T-cell (primary cell): ENCODE results near the gene PCK2. TPM values are rescaled to one million over a fixed set of nuclear protein-coding genes. Genes with fewer than 3 reads are reported as not detected.

ENCODE experiments used
- ATAC-seq, 4 experiments: fragments of 200-7000 bp in 3 of 4; fragments of 150-1000 bp in 1 of 4; cut with Tn5 transposase; replicated peaks in 1 of 4; 1 replicate in 3 of 4; 2 replicates in 1 of 4; pipeline ENCODE4 v1.10.0; 2021; ENCODE audit warnings: moderate library complexity in 3 of 4, mild to moderate bottlenecking in 2 of 4, moderate number of reproducible peaks in 1 of 4
- CTCF ChIA-PET, 2 donors: fragments of 300-600 bp; sonication (Branson Sonifier 250); formaldehyde crosslinking; loops; one replicate each; lab custom pipeline; 2022; ENCODE audit warnings: antibody characterized with exemption in 2 of 2; lab: Charles Lee
- POLR2A ChIA-PET, 2 donors: fragments of 300-600 bp; sonication (Branson Sonifier 250); formaldehyde crosslinking; loops; one replicate each; lab custom pipeline; 2022; ENCODE audit warnings: antibody characterized with exemption in 2 of 2; lab: Charles Lee
- DNase-seq, 35 experiments: peaks; one replicate each; pipeline versions ENCODE4 v3.0.0 to v3.0.0-alpha.2; 2013 to 2023
- H3K27ac ChIP-seq: one replicate; pipeline ENCODE4 v1.5.1; 2013; ENCODE audit warnings: low read length
- H3K27me3 ChIP-seq, 2 experiments: replicated peaks in 1 of 2; 1 replicate in 1 of 2; 2 replicates in 1 of 2; pipeline versions ENCODE4 v1.6.1 to v1.7.0; 2013; ENCODE audit warnings: low read length in 1 of 2, mixed read lengths in 1 of 2; ENCODE audit not compliant: control insufficient read depth in 2 of 2, insufficient read depth in 2 of 2; ENCODE audit errors: extremely low read depth in 1 of 2
- H3K36me3 ChIP-seq, 2 donors: 1 replicate in 1 of 2; 2 replicates in 1 of 2; pipeline versions ENCODE4 v1.6.1 to v1.7.0; 2013; ENCODE audit warnings: low read length in 1 of 2; ENCODE audit not compliant: control insufficient read depth in 2 of 2, insufficient read depth in 1 of 2; ENCODE audit errors: extremely low read depth in 1 of 2
- H3K4me1 ChIP-seq, 2 experiments: 1 replicate in 1 of 2; 2 replicates in 1 of 2; pipeline versions ENCODE4 v1.6.1 to v1.7.0; 2013; ENCODE audit warnings: low read length in 2 of 2, mixed read lengths in 1 of 2; ENCODE audit not compliant: insufficient read depth in 2 of 2, control insufficient read depth in 1 of 2; ENCODE audit errors: extremely low read depth in 1 of 2
- H3K4me3 ChIP-seq, 2 donors: 1 replicate in 1 of 2; 2 replicates in 1 of 2; pipeline versions ENCODE4 v1.5.1 to v1.7.0; 2013; ENCODE audit warnings: mild to moderate bottlenecking in 2 of 2, low read length in 1 of 2, moderate library complexity in 1 of 2; ENCODE audit not compliant: control insufficient read depth in 1 of 2; ENCODE audit errors: extremely low read depth in 1 of 2
- H3K9me3 ChIP-seq: 2 replicates; pipeline ENCODE4 v1.7.0; 2013
- H3K27ac Mint-ChIP-seq, 2 donors: one replicate each; pipeline ENCODE4 v1.8.0; 2020 to 2021; ENCODE audit warnings: mild to moderate bottlenecking in 2 of 2, mixed read lengths in 2 of 2
- H3K27me3 Mint-ChIP-seq, 2 donors: one replicate each; pipeline ENCODE4 v1.8.0; 2021 to 2022; ENCODE audit warnings: mixed read lengths in 2 of 2
- H3K36me3 Mint-ChIP-seq: one replicate; pipeline ENCODE4 v1.8.0; 2021; ENCODE audit warnings: mixed read lengths
- H3K4me1 Mint-ChIP-seq, 3 donors: one replicate each; pipeline ENCODE4 v1.8.0; 2020 to 2022; ENCODE audit warnings: mixed read lengths in 3 of 3, mild to moderate bottlenecking in 1 of 3
- H3K4me3 Mint-ChIP-seq, 3 donors: one replicate each; pipeline ENCODE4 v1.8.0; 2020 to 2022; ENCODE audit warnings: mild to moderate bottlenecking in 3 of 3, mixed read lengths in 3 of 3, moderate library complexity in 3 of 3
- H3K9me3 Mint-ChIP-seq, 3 donors: one replicate each; pipeline ENCODE4 v1.8.0; 2020 to 2022; ENCODE audit warnings: mixed read lengths in 3 of 3
- WGBS: methylation state at CpG from one replicate; pipeline ENCODE4 v1.1.5; 2013; ENCODE audit warnings: missing lambda C conversion rate; ENCODE audit not compliant: insufficient coverage; 5-methylcytosine and 5-hydroxymethylcytosine counted together
- total RNA-seq, 35 experiments: library from RNA in 6 of 35; stranded (reverse) in 6 of 35; fragments of 120-200 nt in 1 of 35; gene quantifications; one replicate each; pipeline versions ENCODE4 v1.2.1 to v1.2.4 and lab custom pipeline; 2013 to 2026

Gene PCK2
- total RNA-seq, 5 donors from 2014 or later (not counting 1 experiment from before 2014, with no cell fraction given) = 11.8 to 35.5 (median 29.4) TPM

DNA sequence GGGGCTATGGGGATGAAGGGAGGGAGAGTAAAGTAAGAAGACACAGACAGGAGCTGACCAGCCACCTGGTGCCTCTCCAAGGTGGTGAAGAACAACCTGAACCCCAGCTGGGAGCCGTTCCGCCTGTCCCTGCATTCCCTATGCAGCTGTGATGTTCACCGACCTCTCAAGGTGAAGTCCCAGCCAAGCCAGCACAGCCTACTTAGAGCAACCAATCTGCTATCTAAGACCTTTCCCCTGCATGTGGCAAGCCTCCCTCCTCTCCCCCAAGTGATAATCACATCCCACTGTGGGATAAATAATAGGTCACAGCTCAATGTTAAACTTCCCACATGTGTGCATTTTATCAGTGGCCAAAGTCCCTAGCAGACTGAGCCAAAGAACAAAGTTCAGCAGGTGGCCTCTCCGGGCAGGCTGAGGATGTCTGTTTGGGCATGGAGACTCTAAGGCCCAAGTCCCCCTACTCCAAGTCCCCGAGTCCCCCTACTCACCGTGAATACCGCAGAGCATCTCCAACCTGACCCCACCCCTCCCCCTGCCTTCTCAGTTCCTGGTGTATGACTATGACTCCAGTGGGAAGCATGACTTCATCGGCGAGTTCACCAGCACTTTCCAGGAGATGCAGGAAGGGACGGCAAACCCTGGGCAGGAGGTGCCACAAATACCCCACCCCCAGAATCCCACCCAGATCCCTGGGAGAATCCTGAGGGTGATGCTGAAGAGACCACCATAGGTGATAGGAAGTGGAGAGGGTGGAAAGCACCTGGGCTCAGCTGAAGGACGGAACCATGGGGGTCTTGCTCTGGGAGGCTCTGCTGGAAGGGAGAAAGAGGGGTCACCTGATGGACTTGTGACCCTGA lies 19.3 kb upstream of the PCK2 start:
- Histone ChIP-seq H3K4me3 (no peak overlapping the region), H3K27me3 (peaks cover 0 to 32% of the 10 kb centered on the region in 2 experiments), H3K27ac (no peak overlapping the region), H3K36me3 (no peaks in the 10 kb centered on the region), H3K9me3 (no peaks in the 10 kb centered on the region), H3K4me1 (peaks cover 0 to under 1% of the 10 kb centered on the region in 2 experiments)
- no peak for ATAC-seq
- H3K36me3 Mint-ChIP-seq = no peaks in the 10 kb centered on the region
- ChIA-PET CTCF (interaction anchor here in 1 of 2 donors (0.8 kb wide), 1 partner anchor 16 kb away, joined by 3 read pairs; no protein-coding TSS in a partner anchor), POLR2A (no interaction called here)
- peaks cover 0 to 6% (median 2%) of the 10 kb centered on the region in 3 donors for H3K4me1 Mint-ChIP-seq
- no peak overlapping the region for H3K4me3 Mint-ChIP-seq
- no peak for DNase-seq
- WGBS = 86% methylated on average over 3 of the region's 11 CpGs
- H3K27ac Mint-ChIP-seq = no peak overlapping the region
- H3K27me3 Mint-ChIP-seq = peaks cover 6 to 10% of the 10 kb centered on the region in 2 donors
- H3K9me3 Mint-ChIP-seq = no peaks in the 10 kb centered on the region

DNA sequence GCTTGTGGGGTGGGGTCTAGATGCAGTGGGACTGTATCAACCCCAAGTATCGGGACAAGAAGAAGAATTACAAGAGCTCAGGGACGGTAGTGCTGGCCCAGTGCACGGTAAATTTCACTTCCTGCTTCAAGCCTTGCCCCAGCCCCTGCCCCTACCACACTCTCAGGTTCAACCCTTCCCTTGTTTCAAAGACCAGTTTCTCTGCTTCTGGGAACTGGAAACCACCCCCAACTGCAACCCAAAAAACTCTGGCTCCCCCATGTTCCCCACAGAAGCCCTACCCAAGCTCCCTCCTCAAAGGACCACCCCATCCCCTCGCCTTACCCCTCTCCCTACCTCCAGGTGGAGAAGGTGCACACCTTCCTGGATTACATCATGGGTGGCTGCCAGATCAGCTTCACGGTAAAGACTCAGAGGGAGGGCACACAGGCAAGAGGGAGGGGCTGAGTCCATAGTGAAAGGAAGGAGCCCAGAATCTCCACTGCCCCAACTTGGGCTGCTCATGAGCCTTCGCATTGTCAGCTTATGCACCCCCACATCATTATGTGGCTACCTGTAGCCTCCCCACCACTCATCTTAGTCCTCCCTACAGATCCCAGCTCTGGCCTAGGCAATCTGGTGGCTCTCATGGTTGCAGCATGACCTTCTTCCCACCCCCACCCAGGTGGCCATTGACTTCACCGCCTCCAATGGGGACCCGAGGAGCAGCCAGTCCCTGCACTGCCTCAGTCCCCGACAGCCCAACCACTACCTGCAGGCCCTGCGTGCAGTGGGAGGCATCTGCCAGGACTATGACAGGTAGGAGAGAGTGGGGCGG lies 18.4 kb upstream of the PCK2 start:
- no peak for ATAC-seq
- CTCF ChIA-PET = interaction anchor here in 1 of 2 donors (0.8 kb wide), 1 partner anchor 15 kb away, joined by 3 read pairs; no protein-coding TSS in a partner anchor
- Histone ChIP-seq H3K9me3 (no peaks in the 10 kb centered on the region), H3K36me3 (no peaks in the 10 kb centered on the region), H3K27me3 (peaks cover 0 to 29% of the 10 kb centered on the region in 2 experiments), H3K4me1 (peaks cover 5 to 8% of the 10 kb centered on the region in 2 experiments), H3K27ac (no peak overlapping the region), H3K4me3 (no peak overlapping the region)
- WGBS = 60% methylated on average over 4 of the region's 11 CpGs
- H3K9me3 Mint-ChIP-seq = no peaks in the 10 kb centered on the region
- no peak overlapping the region for H3K4me3 Mint-ChIP-seq
- DNase-seq = no peak
- no peaks in the 10 kb centered on the region for H3K36me3 Mint-ChIP-seq
- peaks cover 5% of the 10 kb centered on the region in 2 donors for H3K27me3 Mint-ChIP-seq
- H3K27ac Mint-ChIP-seq = no peak overlapping the region
- POLR2A ChIA-PET = no interaction called here
- H3K4me1 Mint-ChIP-seq = peaks cover 6 to 14% (median 8%) of the 10 kb centered on the region in 3 donors

DNA sequence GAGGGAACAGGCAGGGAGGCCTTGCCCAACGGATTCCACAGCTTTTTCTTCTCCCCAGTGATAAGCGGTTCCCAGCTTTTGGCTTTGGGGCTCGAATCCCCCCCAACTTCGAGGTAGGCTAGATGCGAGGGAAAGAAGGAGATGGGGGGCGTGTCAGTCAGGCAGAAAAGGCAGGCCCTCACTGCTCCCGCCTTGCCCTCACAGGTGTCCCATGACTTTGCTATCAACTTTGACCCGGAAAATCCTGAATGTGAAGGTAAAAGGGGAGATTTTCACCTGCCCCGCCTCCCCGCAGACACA lies 17.9 kb upstream of the PCK2 start:
- H3K27me3 Mint-ChIP-seq = no peaks in the 10 kb centered on the region
- H3K4me1 ChIP-seq = peaks cover 6 to 12% of the 10 kb centered on the region in 2 experiments
- no peak overlapping the region for H3K27ac Mint-ChIP-seq
- DNase-seq (no peak), ATAC-seq (no peak)
- no peaks in the 10 kb centered on the region for H3K36me3 Mint-ChIP-seq
- no peaks in the 10 kb centered on the region for H3K36me3 ChIP-seq
- H3K27me3 ChIP-seq = peaks cover 0 to 26% of the 10 kb centered on the region in 2 experiments
- peaks cover 10 to 17% (median 12%) of the 10 kb centered on the region in 3 donors for H3K4me1 Mint-ChIP-seq
- WGBS = 80% methylated on average over 1 of the region's 10 CpGs
- no peaks in the 10 kb centered on the region for H3K9me3 Mint-ChIP-seq
- H3K27ac ChIP-seq = no peak overlapping the region
- ChIA-PET CTCF (no interaction called here), POLR2A (no interaction called here)
- H3K4me3 ChIP-seq = no peak overlapping the region
- H3K9me3 ChIP-seq = no peaks in the 10 kb centered on the region
- no peak overlapping the region for H3K4me3 Mint-ChIP-seq

DNA sequence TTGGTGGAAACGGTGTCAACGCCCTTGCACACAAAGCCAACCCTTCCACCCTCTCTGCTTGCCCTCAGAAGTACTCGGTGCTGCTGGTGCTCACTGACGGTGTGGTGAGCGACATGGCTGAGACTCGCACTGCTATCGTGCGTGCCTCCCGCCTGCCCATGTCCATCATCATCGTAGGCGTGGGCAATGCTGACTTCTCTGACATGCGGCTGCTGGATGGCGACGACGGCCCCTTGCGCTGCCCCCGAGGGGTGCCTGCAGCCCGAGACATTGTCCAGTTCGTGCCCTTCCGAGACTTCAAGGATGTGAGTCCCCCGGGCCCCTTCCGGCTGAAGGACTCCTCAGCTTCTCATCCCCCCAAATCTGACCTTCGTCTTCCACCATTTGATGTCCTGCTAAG lies 17.0 kb upstream of the PCK2 start:
- CTCF ChIA-PET = no interaction called here
- no peaks in the 10 kb centered on the region for H3K9me3 Mint-ChIP-seq
- peaks cover 13 to 21% (median 15%) of the 10 kb centered on the region in 3 donors for H3K4me1 Mint-ChIP-seq
- H3K36me3 Mint-ChIP-seq = no peaks in the 10 kb centered on the region
- H3K27ac ChIP-seq = no peak overlapping the region
- WGBS = 93% methylated on average over 23 of the region's 23 CpGs
- H3K4me3 Mint-ChIP-seq = no peak overlapping the region
- no peaks in the 10 kb centered on the region for H3K9me3 ChIP-seq
- no peaks in the 10 kb centered on the region for H3K27me3 Mint-ChIP-seq
- DNase-seq = no peak
- H3K27me3 ChIP-seq = peaks cover 0 to 17% of the 10 kb centered on the region in 2 experiments
- H3K36me3 ChIP-seq = no peaks in the 10 kb centered on the region
- POLR2A ChIA-PET = no interaction called here
- H3K27ac Mint-ChIP-seq = no peak overlapping the region
- no peak overlapping the region for H3K4me3 ChIP-seq
- no peak for ATAC-seq
- H3K4me1 ChIP-seq = peaks cover 6 to 19% of the 10 kb centered on the region in 2 experiments

DNA sequence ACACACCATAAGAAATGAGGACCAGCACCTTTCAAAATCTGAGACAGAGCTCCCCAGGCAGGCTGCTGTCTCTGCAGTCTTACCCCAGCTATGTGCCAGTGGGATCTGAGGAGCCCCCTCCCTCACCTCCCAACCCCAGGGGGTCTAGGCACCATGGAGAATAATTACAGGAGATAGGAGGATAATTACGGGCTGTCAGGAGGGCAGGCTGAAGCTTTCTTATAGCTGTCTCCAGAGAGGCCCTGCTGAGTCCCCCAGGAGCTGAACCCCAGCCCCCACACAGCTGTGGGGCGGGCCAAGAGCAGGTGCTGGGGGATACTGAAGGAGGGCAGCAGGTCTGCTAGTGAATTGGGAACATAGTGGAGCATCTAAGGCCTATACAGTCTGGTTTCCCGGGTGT lies 16.0 kb upstream of the PCK2 start:
- Mint-ChIP-seq H3K27ac (no peak overlapping the region), H3K4me1 (peaks cover 15 to 26% (median 18%) of the 10 kb centered on the region in 3 donors), H3K36me3 (no peaks in the 10 kb centered on the region), H3K4me3 (no peak overlapping the region), H3K27me3 (no peaks in the 10 kb centered on the region), H3K9me3 (no peaks in the 10 kb centered on the region)
- DNase-seq (no peak), ATAC-seq (no peak)
- no peaks in the 10 kb centered on the region for H3K36me3 ChIP-seq
- no peak overlapping the region for H3K27ac ChIP-seq
- no peaks in the 10 kb centered on the region for H3K9me3 ChIP-seq
- peaks cover 0 to 8% of the 10 kb centered on the region in 2 experiments for H3K27me3 ChIP-seq
- POLR2A ChIA-PET = no interaction called here
- no peak overlapping the region for H3K4me3 ChIP-seq
- CTCF ChIA-PET = no interaction called here
- no CpG with 5 or more reads among the region's 3 CpGs for WGBS
- H3K4me1 ChIP-seq = peaks cover 6 to 22% of the 10 kb centered on the region in 2 experiments

DNA sequence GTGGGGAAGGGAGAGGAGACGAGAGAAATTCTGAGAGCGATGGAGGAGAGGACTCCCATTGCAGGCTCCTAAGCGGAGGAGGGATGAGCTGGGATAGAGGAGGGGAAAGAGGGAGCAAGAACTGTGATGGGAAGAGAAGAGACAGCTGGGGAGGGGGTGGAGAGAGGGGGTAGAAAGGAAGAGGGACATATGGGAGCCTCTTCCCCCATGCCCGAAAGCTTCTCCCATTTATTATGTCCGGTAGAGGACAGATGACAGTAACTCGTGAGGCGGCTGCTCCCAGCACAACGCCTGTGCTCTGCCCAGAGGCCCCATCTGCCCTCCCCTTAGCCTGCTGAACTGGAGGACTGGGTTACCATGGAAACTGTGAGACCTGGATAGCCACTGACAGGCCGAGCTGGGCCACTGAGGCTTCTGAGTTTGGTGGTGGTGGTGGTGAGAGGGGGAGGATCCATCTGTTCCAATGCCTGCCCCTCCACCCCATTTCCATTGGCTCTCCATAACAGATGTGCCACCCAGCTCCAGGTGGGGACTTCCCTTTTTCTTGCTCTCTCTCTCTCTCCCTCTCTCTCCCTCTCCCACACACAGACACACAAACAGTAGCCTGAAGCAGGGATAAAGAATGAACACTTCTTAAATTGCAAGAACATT lies 14.5 kb upstream of the PCK2 start:
- H3K4me3 Mint-ChIP-seq = peak overlapping the region in 2 of 3 donors; percentile 47 to 78
- 95% methylated on average over 8 of the region's 9 CpGs for WGBS
- peaks cover 15 to 26% (median 18%) of the 10 kb centered on the region in 3 donors for H3K4me1 Mint-ChIP-seq
- ChIA-PET POLR2A (interaction anchor here (0.5 to 1.1 kb wide), 5 partner anchors 12 to 1194 kb away, joined by 3 to 4 read pairs (median 3); partner anchors contain the start of genes DCAF11 (in 1 of the 2) and NRL (in 1 of the 2)), CTCF (interaction anchor here in 1 of 2 donors (0.7 to 1.2 kb wide), 2 partner anchors 35 to 271 kb away, joined by 4 to 9 read pairs; partner anchors contain the start of genes DCAF11 and NRL)
- Histone ChIP-seq H3K27me3 (peaks cover 0 to 5% of the 10 kb centered on the region in 2 experiments), H3K4me3 (no peak overlapping the region), H3K9me3 (no peaks in the 10 kb centered on the region), H3K4me1 (peaks cover 6 to 22% of the 10 kb centered on the region in 2 experiments), H3K27ac (no peak overlapping the region), H3K36me3 (no peaks in the 10 kb centered on the region)
- H3K27me3 Mint-ChIP-seq = no peaks in the 10 kb centered on the region
- no peaks in the 10 kb centered on the region for H3K36me3 Mint-ChIP-seq
- no peaks in the 10 kb centered on the region for H3K9me3 Mint-ChIP-seq
- DNase-seq (no peak), ATAC-seq (no peak)
- H3K27ac Mint-ChIP-seq = no peak overlapping the region
